ENCODE measurements around the gene SLFN12L. TPM values are rescaled to one million over a fixed set of nuclear protein-coding genes. Genes with fewer than 3 reads are reported as not detected.
"Not testable (repeated sequence)": the region's sequence is repeated elsewhere in the genome, so short reads cannot be mapped to it uniquely, and the experiment has no call there.

Gene SLFN12L
- total RNA-seq, 1 experiment from 2014 or later = 0.13 TPM

- ATAC-seq = no peak
- Mint-ChIP-seq H3K27me3 (ENCODE audit: low read depth) (peaks cover 14% of the 10 kb centered on the region), H3K4me3 (no peak overlapping the region), H3K27ac (no peak overlapping the region), H3K36me3 (no peaks in the 10 kb centered on the region), H3K9me3 (no peaks in the 10 kb centered on the region), H3K4me1 (no peaks in the 10 kb centered on the region)
- POLR2A ChIA-PET = no interaction called here
- TF ChIP-seq PRRX2 (CRISPR knock-in tag; IDR thresholded peaks at IDR 0.05) (no peak), ZNF416 (CRISPR knock-in tag; IDR thresholded peaks at IDR 0.05) (no peak), TEAD4 (CRISPR knock-in tag; IDR thresholded peaks at IDR 0.05) (no peak), USF1 (CRISPR knock-in tag; IDR thresholded peaks at IDR 0.05) (no peak), MYBL2 (CRISPR knock-in tag; IDR thresholded peaks at IDR 0.05) (no peak), FOXJ3 (CRISPR knock-in tag; IDR thresholded peaks at IDR 0.05; ENCODE audit: borderline replicate concordance) (no peak), NR2C2 (CRISPR knock-in tag; IDR thresholded peaks at IDR 0.05) (no peak), FOXP1 (CRISPR knock-in tag; IDR thresholded peaks at IDR 0.05; ENCODE audit: borderline replicate concordance) (no peak)
- no peak for DNase-seq (ENCODE audit: low spot score)
- CTCF ChIA-PET = interaction anchor here (1.2 kb wide), 1 partner anchor 102 kb away, joined by 3 read pairs; no protein-coding TSS in a partner anchor
These were observed 3.3 kb upstream of the SLFN12L start for GRCh38 chr17:35540589-35541404.

DNA sequence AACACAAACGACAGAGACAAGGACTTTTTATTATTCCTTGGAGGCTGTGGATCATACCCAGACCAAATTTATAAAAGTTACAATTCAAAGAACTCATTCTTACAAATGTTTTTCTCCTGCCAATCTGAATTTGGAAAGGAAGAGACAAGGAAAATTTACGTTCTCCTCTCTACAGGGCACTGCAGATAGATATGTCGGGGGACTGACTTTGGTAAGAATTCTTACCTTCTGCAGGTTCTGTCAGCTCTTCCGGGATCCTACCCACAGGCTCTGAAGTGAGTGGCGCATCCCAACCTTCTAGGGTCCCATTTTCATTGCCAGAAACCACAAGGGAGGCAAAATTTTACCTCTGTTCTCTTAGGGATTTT, 2.2 kb upstream of the SLFN12L start:
- Mint-ChIP-seq H3K27ac (no peak overlapping the region), H3K9me3 (no peaks in the 10 kb centered on the region), H3K36me3 (no peaks in the 10 kb centered on the region), H3K4me1 (no peaks in the 10 kb centered on the region), H3K27me3 (ENCODE audit: low read depth) (peaks cover 10% of the 10 kb centered on the region; the same call in 1 of the 2 replicates), H3K4me3 (no peak overlapping the region)
- ChIA-PET CTCF (interaction anchor here (0.5 to 3.9 kb wide), 47 partner anchors 8 to 529 kb away, joined by 3 to 54 read pairs (median 4); partner anchors contain the start of genes AP2B1, PEX12, SLFN5 and UNC45B), POLR2A (no interaction called here)
- ATAC-seq = peak; percentile 26; the same call in 1 of the 2 replicates
- no peak for DNase-seq (ENCODE audit: low spot score)
- TF ChIP-seq NFYB (CRISPR knock-in tag; conservative IDR thresholded peaks at IDR 0.05; ENCODE audit: low read depth) = no peak
- TF ChIP-seq FOXJ3 (CRISPR knock-in tag; IDR thresholded peaks at IDR 0.05; ENCODE audit: borderline replicate concordance) = no peak
- TF ChIP-seq ELF4 (CRISPR knock-in tag; IDR thresholded peaks at IDR 0.05; ENCODE audit: low read depth) = no peak
- TF ChIP-seq ZNF232 (CRISPR knock-in tag; IDR thresholded peaks at IDR 0.05) = no peak

- H3K4me1 Mint-ChIP-seq = no peaks in the 10 kb centered on the region
- H3K27me3 Mint-ChIP-seq (ENCODE audit: low read depth) = peaks cover 6% of the 10 kb centered on the region; the same call in 1 of the 2 replicates
- TF ChIP-seq, protein P1, sequence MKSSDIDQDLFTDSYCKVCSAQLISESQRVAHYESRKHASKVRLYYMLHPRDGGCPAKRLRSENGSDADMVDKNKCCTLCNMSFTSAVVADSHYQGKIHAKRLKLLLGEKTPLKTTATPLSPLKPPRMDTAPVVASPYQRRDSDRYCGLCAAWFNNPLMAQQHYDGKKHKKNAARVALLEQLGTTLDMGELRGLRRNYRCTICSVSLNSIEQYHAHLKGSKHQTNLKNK (CRISPR knock-in tag; IDR thresholded peaks at IDR 0.05) = no peak
- TF ChIP-seq NFATC4 (CRISPR knock-in tag; IDR thresholded peaks at IDR 0.05) = no peak
- TF ChIP-seq SMAD4 (CRISPR knock-in tag; IDR thresholded peaks at IDR 0.05) = no peak
- TF ChIP-seq USF1 (CRISPR knock-in tag; IDR thresholded peaks at IDR 0.05) = no peak
- no peak for TF ChIP-seq RELA (CRISPR knock-in tag; IDR thresholded peaks at IDR 0.05; ENCODE audit: borderline replicate concordance)
- no peak for TF ChIP-seq ZNF232 (CRISPR knock-in tag; IDR thresholded peaks at IDR 0.05)
- TF ChIP-seq ZNF219 (CRISPR knock-in tag; IDR thresholded peaks at IDR 0.05; ENCODE audit: borderline replicate concordance) = no peak
- no peak for TF ChIP-seq JUN (CRISPR knock-in tag; IDR thresholded peaks at IDR 0.05)
- no peak overlapping the region for H3K4me3 Mint-ChIP-seq
- H3K27ac Mint-ChIP-seq = no peak overlapping the region
- ATAC-seq = no peak
- ChIA-PET CTCF (interaction anchor here (0.8 to 3.9 kb wide), 4 partner anchors 14 to 223 kb away, joined by 4 to 54 read pairs (median 18); no protein-coding TSS in a partner anchor), POLR2A (no interaction called here)
- H3K36me3 Mint-ChIP-seq = no peaks in the 10 kb centered on the region
- no peak for DNase-seq (ENCODE audit: low spot score)
- no peaks in the 10 kb centered on the region for H3K9me3 Mint-ChIP-seq
These were observed 760 bp downstream of the SLFN12L start for GRCh38 chr17:35536664-35537171.

GRCh38 chr17:35535406-35535805, 2.1 kb downstream of the SLFN12L start:
- DNase-seq (ENCODE audit: low spot score); ATAC-seq; H3K4me1 Mint-ChIP-seq; H3K4me3 Mint-ChIP-seq; H3K27ac Mint-ChIP-seq; H3K27me3 Mint-ChIP-seq (ENCODE audit: low read depth); H3K36me3 Mint-ChIP-seq; H3K9me3 Mint-ChIP-seq: not testable (repeated sequence)
- CTCF ChIA-PET = interaction anchor here (0.6 to 3.1 kb wide), 2 partner anchors 222 to 343 kb away, joined by 3 to 71 read pairs; no protein-coding TSS in a partner anchor
- POLR2A ChIA-PET = interaction anchor here (0.7 kb wide), 1 partner anchor 643 kb away, joined by 3 read pairs; no protein-coding TSS in a partner anchor

All from WTC11 (cell line).